OCI-LY1 (cell line): ENCODE measurements around the gene RSL24D1.

Experiments
- CTCF ChIP-seq: fragments of 200-600 bp; sonication (generic), shearing (Covaris generic); IDR thresholded peaks from 2 replicates; pipeline ENCODE4 v1.5.1; 2017; ENCODE audit warnings: mild to moderate bottlenecking, antibody characterized with exemption, low read length, moderate library complexity, mixed read lengths
- EZH2 ChIP-seq: fragments of 200-600 bp; sonication (generic), shearing (Covaris generic); IDR thresholded peaks from 2 replicates; pipeline ENCODE4 v1.8.0; 2017; ENCODE audit warnings: borderline replicate concordance, mixed run types, mild to moderate bottlenecking, antibody characterized with exemption, low read length, moderate library complexity, mixed read lengths

- no peak for TF ChIP-seq CTCF
- TF ChIP-seq EZH2 = no peak
These were observed 42.1 kb upstream of the RSL24D1 start for GRCh38 chr15:55238877-55239276.
